Activated CD4-positive, alpha-beta T cell treated with anti-CD3 and anti-CD28 coated beads for 36 hours (primary cell): Measurements from ENCODE around the gene RAX. TPM values are rescaled to one million over a fixed set of nuclear protein-coding genes. Genes with fewer than 3 reads are reported as not detected.

Source experiments
- ATAC-seq: fragments of 200-7000 bp; cut with Tn5 transposase; one replicate; pipeline ENCODE4 v1.10.0; 2021; ENCODE audit warnings: mild to moderate bottlenecking, moderate library complexity
- CTCF ChIA-PET: fragments of 350-600 bp; sonication (Branson Sonifier 250); formaldehyde crosslinking; loops from one replicate; lab custom pipeline; 2021; ENCODE audit warnings: antibody characterized with exemption; lab: Charles Lee
- POLR2A ChIA-PET: fragments of 350-600 bp; sonication (Branson Sonifier 250); formaldehyde crosslinking; loops from one replicate; lab custom pipeline; 2021; ENCODE audit warnings: antibody characterized with exemption, inconsistent platforms; lab: Charles Lee
- DNase-seq: peaks from one replicate; pipeline ENCODE4 v3.0.0-alpha.2; 2020
- H3K27ac Mint-ChIP-seq: one replicate; pipeline ENCODE4 v1.8.0; 2021; ENCODE audit warnings: mixed read lengths
- H3K27me3 Mint-ChIP-seq: one replicate; pipeline ENCODE4 v1.8.0; 2021; ENCODE audit warnings: mixed read lengths
- H3K36me3 Mint-ChIP-seq: one replicate; pipeline ENCODE4 v1.8.0; 2021; ENCODE audit warnings: low read depth, mixed read lengths
- H3K4me1 Mint-ChIP-seq: one replicate; pipeline ENCODE4 v1.8.0; 2021; ENCODE audit warnings: mixed read lengths
- H3K4me3 Mint-ChIP-seq: one replicate; pipeline ENCODE4 v1.8.0; 2021; ENCODE audit warnings: mild to moderate bottlenecking, moderate library complexity, mixed read lengths
- H3K9me3 Mint-ChIP-seq: one replicate; pipeline ENCODE4 v1.8.0; 2021; ENCODE audit warnings: low read depth, mixed read lengths
- intact Hi-C, 2 experiments: fragments of 100-400 bp; cut with DNase I in 1 of 2; cut with micrococcal nuclease in 1 of 2; formaldehyde crosslinking; loops; one replicate each; pipeline versions ENCODE4 v1.14.2 to v1.15.1; 2022 to 2024; cut with DNase I, micrococcal nuclease
- total RNA-seq, 2 experiments: library from RNA; stranded (reverse); gene quantifications; one replicate each; pipeline ENCODE4 v1.2.3, GENCODE V29; 2021

The RAX gene
- total RNA-seq, 2 experiments from 2014 or later, result not detected

DNA sequence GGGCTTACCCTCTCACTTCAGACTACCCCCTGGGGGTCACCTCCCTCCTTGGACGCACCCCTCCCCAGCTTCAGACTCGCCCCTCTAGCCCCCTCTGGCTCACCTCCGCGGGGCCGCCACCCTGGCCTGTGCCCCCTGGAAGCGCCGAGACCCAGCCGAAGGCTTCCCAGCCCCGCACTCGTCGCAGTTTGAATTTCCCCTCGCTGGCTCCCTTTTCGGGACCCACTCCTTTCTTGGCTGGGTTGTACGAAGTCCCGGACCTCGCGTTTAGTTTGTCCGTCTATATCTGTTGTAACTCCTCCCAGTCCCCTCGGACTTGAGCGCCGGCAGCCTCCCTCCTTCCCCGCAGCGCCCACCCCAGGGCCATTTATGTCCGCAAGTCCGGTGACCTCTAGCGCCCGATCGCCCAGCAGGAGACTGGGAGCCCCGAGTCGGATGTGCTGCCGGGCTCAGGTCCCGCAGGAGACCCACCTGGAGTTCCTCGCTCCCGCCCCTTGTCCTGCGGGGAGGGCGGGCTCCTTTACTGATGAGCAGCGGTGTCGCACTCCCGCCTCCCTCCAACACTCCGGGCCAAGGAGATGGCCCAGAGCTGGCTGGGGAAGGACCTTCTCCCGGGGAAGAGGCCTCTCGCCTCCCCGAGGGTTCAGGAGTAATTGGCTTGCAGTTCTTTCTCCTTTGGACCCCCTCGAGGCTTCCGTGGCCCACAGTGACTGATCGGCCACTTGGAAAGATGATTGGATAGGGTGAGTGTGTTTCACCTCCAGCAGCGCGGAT is 692 bp upstream of the RAX start:
- ATAC-seq, result no peak
- Mint-ChIP-seq H3K4me3 (peak overlapping the region; percentile 8), H3K4me1 (peaks cover 17% of the 10 kb centered on the region), H3K36me3 (no peaks in the 10 kb centered on the region), H3K9me3 (no peaks in the 10 kb centered on the region), H3K27me3 (peaks cover 67% of the 10 kb centered on the region), H3K27ac (no peak overlapping the region)
- ChIA-PET POLR2A (no interaction called here), CTCF (interaction anchor here (0.7 to 1.2 kb wide), 3 partner anchors 129 to 815 kb away, joined by 3 to 4 read pairs (median 3); no protein-coding TSS in a partner anchor)
- no peak for DNase-seq
- intact Hi-C loops, result loop anchor here in 1 of 2 experiments (10.0 kb wide), 1 partner anchor 421 kb away; the partner anchor contains the start of gene CCBE1

DNA sequence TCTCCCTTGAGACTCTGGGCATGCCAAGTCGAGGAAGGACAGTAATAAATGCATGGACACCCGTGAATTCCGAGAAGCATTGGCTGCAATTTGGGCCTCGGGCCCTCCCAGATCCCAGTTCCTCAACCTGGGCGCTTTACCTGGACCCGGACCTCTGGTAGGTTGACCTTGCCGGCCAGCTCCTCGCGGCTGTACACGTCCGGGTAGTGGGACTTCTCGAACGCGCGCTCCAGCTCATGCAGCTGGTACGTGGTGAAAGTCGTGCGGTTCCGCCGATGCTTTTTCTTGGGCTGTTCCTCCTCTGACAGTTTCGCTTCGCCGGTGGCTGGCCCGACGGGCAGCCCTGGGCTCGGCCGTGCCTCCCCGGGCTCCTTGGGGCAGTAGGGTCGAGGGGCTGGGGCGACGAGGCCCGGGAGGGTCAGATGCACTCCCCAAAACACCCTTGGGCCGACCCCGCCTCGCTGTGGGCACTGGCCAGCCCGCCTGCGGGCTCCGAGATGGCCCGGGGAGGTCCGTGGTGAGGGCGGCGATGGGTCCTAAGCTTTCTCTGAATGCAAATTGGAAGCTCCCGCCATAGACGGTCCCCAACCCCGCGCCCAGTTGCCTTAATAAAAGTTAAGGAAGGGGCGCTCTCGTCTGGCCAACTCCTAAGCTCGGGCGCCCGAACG is 899 bp downstream of the RAX start:
- ATAC-seq (no peak), DNase-seq (peak; percentile 16)
- Mint-ChIP-seq H3K27me3 (peaks cover 75% of the 10 kb centered on the region), H3K4me3 (no peak overlapping the region), H3K9me3 (no peaks in the 10 kb centered on the region), H3K36me3 (no peaks in the 10 kb centered on the region), H3K4me1 (peaks cover 29% of the 10 kb centered on the region), H3K27ac (no peak overlapping the region)
- ChIA-PET POLR2A (no interaction called here), CTCF (interaction anchor here (0.6 to 5.1 kb wide), 8 partner anchors 8 to 747 kb away, joined by 3 to 21 read pairs (median 4); no protein-coding TSS in a partner anchor)
- intact Hi-C loops, result loop anchor here in 1 of 2 experiments (10.0 kb wide), 1 partner anchor 422 kb away; the partner anchor contains the start of gene CCBE1

DNA sequence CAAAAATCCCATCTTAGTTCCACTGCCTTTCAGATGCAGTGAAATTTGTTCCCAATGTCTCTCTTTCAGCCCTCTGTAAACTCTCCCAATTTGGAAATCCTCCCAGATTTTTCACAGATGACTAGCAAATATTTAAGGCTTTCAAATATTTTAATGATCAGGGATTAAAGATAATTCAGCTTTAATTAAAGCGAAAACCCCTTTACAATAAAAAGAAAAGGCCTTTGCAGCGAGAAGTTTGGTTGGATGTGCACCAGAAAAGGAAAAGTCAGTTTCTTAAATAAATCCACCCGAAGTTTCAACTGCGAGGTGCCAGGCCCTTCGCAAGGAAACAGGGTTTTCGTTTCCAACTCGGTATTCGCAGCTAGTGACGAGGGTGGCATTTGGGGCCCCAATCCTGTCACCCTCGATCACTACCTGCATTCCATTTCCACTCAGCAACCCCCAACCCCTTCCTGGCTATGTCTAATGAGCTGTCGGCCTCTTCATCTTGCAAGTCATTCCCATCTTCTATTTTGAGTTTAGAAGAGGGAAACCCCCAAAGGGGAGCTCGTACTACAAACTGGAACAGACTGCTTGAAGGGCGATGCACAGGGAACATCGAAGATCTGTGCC is 1.5 kb downstream of the RAX start:
- intact Hi-C loops, result loop anchor here in 1 of 2 experiments (10.0 kb wide), 1 partner anchor 423 kb away; the partner anchor contains the start of gene CCBE1
- POLR2A ChIA-PET, result no interaction called here

DNA sequence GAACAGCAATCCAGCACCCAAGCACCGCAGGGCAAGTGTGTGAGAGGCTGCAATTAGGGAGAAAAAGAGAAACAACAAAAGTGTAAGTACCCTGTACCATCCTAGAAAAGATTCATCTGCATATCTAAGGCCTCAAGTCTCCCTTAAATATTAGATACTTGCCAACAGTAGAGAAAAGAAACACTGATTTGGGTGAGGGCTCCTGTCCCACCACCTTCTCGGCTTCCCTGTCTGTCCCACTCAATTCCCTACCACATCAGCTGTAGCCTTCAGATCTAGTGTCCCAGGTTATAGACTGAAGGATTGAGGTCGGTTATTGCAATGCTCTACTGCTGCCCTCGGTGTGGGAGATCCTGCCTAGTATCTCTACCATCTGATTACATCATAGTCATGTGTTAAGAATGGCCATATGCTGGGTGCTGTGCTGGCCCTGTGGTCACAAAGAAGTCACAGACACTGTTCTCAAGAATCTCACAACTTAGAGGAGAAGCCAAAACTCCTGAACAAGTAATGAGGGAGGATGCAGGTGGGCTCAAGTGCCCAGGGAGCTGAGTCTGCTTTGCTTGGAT is 2.5 kb downstream of the RAX start:
- ATAC-seq (no peak), DNase-seq (no peak)
- Mint-ChIP-seq H3K27ac (no peak overlapping the region), H3K27me3 (peaks cover 79% of the 10 kb centered on the region), H3K36me3 (no peaks in the 10 kb centered on the region), H3K4me3 (no peak overlapping the region), H3K9me3 (no peaks in the 10 kb centered on the region), H3K4me1 (peaks cover 33% of the 10 kb centered on the region)
- ChIA-PET POLR2A (no interaction called here), CTCF (interaction anchor here (0.5 to 5.1 kb wide), 5 partner anchors 30 to 411 kb away, joined by 3 to 21 read pairs (median 8); no protein-coding TSS in a partner anchor)
- intact Hi-C loops, result loop anchor here in 1 of 2 experiments (10.0 kb wide), 1 partner anchor 424 kb away; the partner anchor contains the start of gene CCBE1

More for the DNA sequence above, 1.5 kb downstream of the RAX start:
- Mint-ChIP-seq H3K27ac (no peak overlapping the region), H3K9me3 (no peaks in the 10 kb centered on the region), H3K4me1 (peaks cover 31% of the 10 kb centered on the region), H3K27me3 (peaks cover 77% of the 10 kb centered on the region), H3K4me3 (no peak overlapping the region), H3K36me3 (no peaks in the 10 kb centered on the region)
- ATAC-seq, result peak; percentile 30
- CTCF ChIA-PET, result interaction anchor here (0.5 to 5.1 kb wide), 7 partner anchors 9 to 428 kb away, joined by 3 to 21 read pairs (median 3); no protein-coding TSS in a partner anchor
- DNase-seq, result peak; percentile 24

DNA sequence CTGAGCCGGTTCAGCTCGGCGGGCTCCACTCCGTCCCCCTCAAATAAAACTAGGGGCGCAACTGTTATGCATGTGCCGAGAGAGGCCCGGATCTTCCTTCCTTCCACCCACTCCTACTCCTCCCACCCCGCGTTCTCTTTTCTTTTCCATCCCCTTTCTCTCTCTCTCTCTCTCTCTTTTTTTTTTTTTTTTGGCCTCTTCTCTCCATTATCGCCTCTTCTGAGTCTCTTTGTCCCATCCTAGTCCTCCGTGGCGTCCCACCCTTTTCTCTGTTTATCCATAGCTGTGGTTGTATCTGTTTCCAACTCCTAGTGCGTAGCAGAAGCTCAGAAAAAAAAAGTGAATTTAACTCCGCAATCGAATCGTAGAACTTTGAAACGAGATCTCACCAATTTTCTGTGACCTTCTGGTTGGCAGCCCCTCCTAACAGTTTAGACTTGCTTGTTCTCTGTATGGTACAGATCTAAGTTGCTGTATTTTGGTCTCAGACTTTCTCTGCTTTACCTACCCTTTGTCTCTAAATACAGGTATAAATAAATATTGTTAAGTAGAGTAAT is 3.6 kb downstream of the RAX start:
- Mint-ChIP-seq H3K27ac (no peak overlapping the region), H3K27me3 (peaks cover 79% of the 10 kb centered on the region), H3K4me3 (peak overlapping the region; percentile 32), H3K36me3 (no peaks in the 10 kb centered on the region), H3K9me3 (no peaks in the 10 kb centered on the region), H3K4me1 (peaks cover 33% of the 10 kb centered on the region)
- intact Hi-C loops, result loop anchor here (1.0 to 10.0 kb wide), 6 partner anchors 20 to 1832 kb away; partner anchors contain the start of genes CCBE1 (in 1 of the 2) and ONECUT2 (in 1 of the 2)
- ATAC-seq, result no peak
- ChIA-PET CTCF (interaction anchor here (0.9 to 5.1 kb wide), 8 partner anchors 21 to 187 kb away, joined by 3 to 21 read pairs (median 3); no protein-coding TSS in a partner anchor), POLR2A (no interaction called here)
- DNase-seq, result no peak

DNA sequence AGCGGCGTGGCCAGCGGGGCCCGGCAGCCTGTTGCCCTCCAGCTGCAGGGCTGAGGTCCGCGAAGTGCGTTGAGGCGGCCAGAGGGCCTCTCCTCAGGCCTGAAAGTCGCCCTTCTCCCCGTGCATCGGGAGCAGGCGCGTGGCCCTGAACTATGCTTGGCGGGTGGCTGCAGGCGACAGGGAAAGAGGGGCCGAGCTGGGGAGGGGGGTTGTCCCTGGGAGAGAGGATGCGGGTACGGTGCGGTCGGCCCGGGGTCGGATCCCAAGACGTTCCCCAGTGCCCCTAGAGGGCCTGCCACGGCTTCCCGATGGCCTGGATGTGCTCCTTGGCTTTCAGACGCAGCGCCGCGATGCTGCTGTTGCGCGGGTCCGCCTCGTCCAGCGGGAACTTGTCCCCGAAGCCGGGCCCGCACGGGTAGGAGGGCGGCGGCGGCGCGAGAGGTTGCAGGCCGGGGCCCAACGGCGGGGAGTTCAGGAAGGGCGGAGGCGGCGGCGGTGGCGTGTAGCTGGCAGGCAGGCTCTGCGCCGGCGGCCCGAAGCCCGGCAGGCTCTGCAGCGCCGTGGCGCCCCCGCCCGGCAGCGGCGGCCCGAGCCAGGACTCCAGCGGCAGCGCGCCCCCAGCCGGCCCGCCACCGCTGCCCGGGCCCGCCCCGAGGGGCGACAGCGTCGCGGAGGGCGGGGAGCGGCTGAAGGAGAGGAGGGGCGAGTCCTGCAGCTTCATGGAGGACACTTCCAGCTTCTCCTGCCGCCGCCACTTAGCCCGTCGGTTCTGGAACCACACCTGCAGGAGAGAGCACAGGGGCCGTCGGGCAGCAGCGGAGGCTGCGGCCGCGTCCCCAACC is 4.3 kb downstream of the RAX start:
- H3K4me1 Mint-ChIP-seq, result peaks cover 32% of the 10 kb centered on the region
- H3K4me3 Mint-ChIP-seq, result peak overlapping the region; percentile 32
- ChIA-PET CTCF (interaction anchor here (0.7 to 5.1 kb wide), 11 partner anchors 18 to 237 kb away, joined by 3 to 21 read pairs (median 3); no protein-coding TSS in a partner anchor), POLR2A (no interaction called here)
- peak; percentile 82 for DNase-seq
- no peaks in the 10 kb centered on the region for H3K36me3 Mint-ChIP-seq
- ATAC-seq, result peak; percentile 76
- intact Hi-C loops, result loop anchor here (1.0 to 5.0 kb wide), 5 partner anchors 20 to 1832 kb away; partner anchors contain the start of gene ONECUT2 (in 1 of the 2)
- peaks cover 77% of the 10 kb centered on the region for H3K27me3 Mint-ChIP-seq
- H3K27ac Mint-ChIP-seq, result no peak overlapping the region
- no peaks in the 10 kb centered on the region for H3K9me3 Mint-ChIP-seq

DNA sequence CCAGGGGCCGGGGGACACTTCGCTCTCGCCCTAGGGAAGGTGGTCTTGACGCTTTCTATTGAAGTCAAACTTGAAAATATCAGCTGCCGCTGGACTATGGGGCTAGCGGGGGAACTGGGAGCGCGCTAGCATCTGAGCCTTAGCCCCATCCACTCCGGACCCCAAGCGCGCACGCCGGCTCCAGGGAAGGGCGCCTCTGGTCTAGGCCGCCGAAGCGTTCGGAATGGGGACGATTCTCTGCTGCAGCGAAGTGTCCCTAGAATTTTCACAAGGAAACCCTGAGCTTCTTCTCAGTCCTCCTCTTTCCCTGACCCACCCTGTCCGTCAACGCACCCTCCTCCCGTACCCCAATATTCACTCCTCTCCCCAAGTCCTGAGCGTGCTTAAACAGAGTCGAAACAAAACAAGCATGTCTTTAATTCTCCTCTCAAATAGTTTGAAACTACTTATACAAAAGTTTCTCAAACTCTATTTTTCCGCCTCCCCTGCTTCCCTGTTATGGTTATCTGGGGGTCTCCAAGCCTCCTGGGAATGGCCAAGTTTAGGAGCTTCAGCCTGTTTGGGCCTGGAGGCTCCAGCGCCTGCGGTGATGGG is 5.0 kb downstream of the RAX start:
- POLR2A ChIA-PET, result no interaction called here
- Mint-ChIP-seq H3K27ac (no peak overlapping the region), H3K27me3 (peaks cover 78% of the 10 kb centered on the region), H3K36me3 (no peaks in the 10 kb centered on the region), H3K4me3 (no peak overlapping the region), H3K9me3 (no peaks in the 10 kb centered on the region), H3K4me1 (peaks cover 29% of the 10 kb centered on the region)
- CTCF ChIA-PET, result interaction anchor here (1.2 to 5.1 kb wide), 3 partner anchors 18 to 149 kb away, joined by 3 to 21 read pairs (median 4); no protein-coding TSS in a partner anchor
- ATAC-seq (no peak), DNase-seq (no peak)
- intact Hi-C loops, result loop anchor here (2.0 to 5.0 kb wide), 3 partner anchors 135 to 1831 kb away; partner anchors contain the start of gene ONECUT2 (in 1 of the 2)

DNA sequence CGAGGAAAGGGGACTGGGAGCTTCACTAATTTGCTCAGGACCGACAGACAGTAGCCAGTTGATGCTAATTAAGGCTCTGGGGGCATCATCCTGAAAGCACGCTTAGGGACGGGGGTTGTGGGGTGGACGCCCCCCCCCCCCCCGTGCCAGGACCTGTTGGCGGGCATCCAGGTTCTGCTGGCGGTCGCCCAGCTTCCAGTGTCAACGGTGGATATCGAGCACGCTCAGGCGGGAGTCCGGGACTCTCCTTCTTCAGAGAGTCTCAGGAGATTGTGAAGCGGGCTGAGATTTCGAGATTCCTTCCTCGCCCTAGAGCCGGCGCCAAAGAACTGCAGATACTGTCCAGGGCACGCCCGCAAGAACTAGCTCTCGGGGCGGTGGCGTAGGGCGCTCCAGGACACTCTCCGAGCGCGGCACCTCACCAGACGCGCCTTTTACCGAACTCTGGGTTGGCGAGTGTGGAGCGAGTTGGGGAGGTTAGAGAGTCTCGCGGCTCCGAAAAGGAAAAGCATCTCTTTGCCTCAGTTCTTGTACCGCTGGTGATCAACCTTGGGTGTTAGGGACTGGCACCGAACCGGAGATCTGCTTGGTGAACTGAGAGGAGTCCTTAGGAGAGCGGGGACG is 5.6 kb downstream of the RAX start:
- Mint-ChIP-seq H3K27me3 (peaks cover 84% of the 10 kb centered on the region), H3K36me3 (no peaks in the 10 kb centered on the region), H3K4me1 (peaks cover 29% of the 10 kb centered on the region), H3K4me3 (no peak overlapping the region), H3K27ac (no peak overlapping the region), H3K9me3 (no peaks in the 10 kb centered on the region)
- no peak for ATAC-seq
- CTCF ChIA-PET, result interaction anchor here (1.4 to 5.1 kb wide), 3 partner anchors 15 to 135 kb away, joined by 3 to 21 read pairs (median 4); no protein-coding TSS in a partner anchor
- POLR2A ChIA-PET, result no interaction called here
- DNase-seq, result peak; percentile 47
- intact Hi-C loops, result loop anchor here (2.0 to 5.0 kb wide), 3 partner anchors 135 to 1830 kb away; partner anchors contain the start of gene ONECUT2 (in 1 of the 2)
